Lower lobe of right lung (tissue), 2 donors: Measurements from ENCODE around the gene PROP1. TPM values are rescaled to one million over a fixed set of nuclear protein-coding genes. Genes with fewer than 3 reads are reported as not detected.

Source experiments
- ATAC-seq, 2 donors: fragments of 200-7000 bp; cut with Tn5 transposase; one replicate each; pipeline ENCODE4 v1.9.1; 2020 to 2022; ENCODE audit warnings: mild to moderate bottlenecking in 2 of 2, moderate library complexity in 2 of 2
- DNase-seq: peaks from one replicate; pipeline ENCODE4 v3.0.0-alpha.2; 2020
- H3K27ac ChIP-seq: fragments of 200-600 bp; one replicate; pipeline ENCODE4 v1.8.0; 2022
- H3K27me3 ChIP-seq: fragments of 200-600 bp; one replicate; pipeline ENCODE4 v1.8.0; 2022; ENCODE audit warnings: low read depth
- H3K36me3 ChIP-seq: fragments of 200-600 bp; one replicate; pipeline ENCODE4 v1.8.0; 2022; ENCODE audit warnings: mild to moderate bottlenecking
- H3K4me1 ChIP-seq: fragments of 200-600 bp; one replicate; pipeline ENCODE4 v1.8.0; 2022
- H3K4me3 ChIP-seq: fragments of 200-600 bp; one replicate; pipeline ENCODE4 v1.8.0; 2022; ENCODE audit warnings: mild to moderate bottlenecking
- H3K9me3 ChIP-seq: fragments of 200-600 bp; one replicate; pipeline ENCODE4 v1.8.0; 2022
- CTCF ChIP-seq: fragments of 200-600 bp; IDR thresholded peaks from one replicate; pipeline ENCODE4 v1.8.0; 2022; ENCODE audit warnings: antibody characterized with exemption, mild to moderate bottlenecking
- intact Hi-C: fragments of 100-400 bp; cut with DNase I; formaldehyde crosslinking; loops from one replicate; pipeline ENCODE4 v1.11.0; 2022
- total RNA-seq: library from RNA; stranded (reverse); fragmentation: NEBNext Ultra II Directional; extraction: Animal tissue kit (Norgen Biotek cat#: 25700); gene quantifications from one replicate; pipeline ENCODE4 v1.2.1, GENCODE V29; 2021
- donor health status: DM: no; HTN: yes; CAD: no; lungs with severe emphysema.

PROP1 gene
- total RNA-seq, 1 donor from 2014 or later = not detected

GRCh38 chr5:177997319-177997670 is 1.3 kb upstream of the PROP1 start:
- ATAC-seq (no peak), DNase-seq (no peak)
- Histone ChIP-seq H3K27ac (no peak overlapping the region), H3K27me3 (peaks cover 13% of the 10 kb centered on the region), H3K36me3 (no peaks in the 10 kb centered on the region), H3K9me3 (no peaks in the 10 kb centered on the region), H3K4me1 (no peaks in the 10 kb centered on the region), H3K4me3 (no peak overlapping the region)
- intact Hi-C loops = no loop called here
- no peak for TF ChIP-seq CTCF

GRCh38 chr5:177996660-177997318 is 747 bp upstream of the PROP1 start:
- Histone ChIP-seq H3K4me1 (no peaks in the 10 kb centered on the region), H3K9me3 (no peaks in the 10 kb centered on the region), H3K4me3 (no peak overlapping the region), H3K36me3 (no peaks in the 10 kb centered on the region), H3K27ac (no peak overlapping the region), H3K27me3 (peaks cover 13% of the 10 kb centered on the region)
- DNase-seq = no peak
- intact Hi-C loops = no loop called here
- TF ChIP-seq CTCF = no peak
- ATAC-seq = no peak

- DNase-seq = no peak
These were observed 1.4 kb downstream of the PROP1 start for GRCh38 chr5:177994561-177995190.

GRCh38 chr5:177994063-177994462 is 2.0 kb downstream of the PROP1 start:
- Histone ChIP-seq H3K27ac (no peak overlapping the region), H3K9me3 (no peaks in the 10 kb centered on the region), H3K4me3 (no peak overlapping the region), H3K36me3 (no peaks in the 10 kb centered on the region), H3K4me1 (no peaks in the 10 kb centered on the region), H3K27me3 (peaks cover 18% of the 10 kb centered on the region)
- intact Hi-C loops = no loop called here
- DNase-seq (no peak), ATAC-seq (no peak)
- no peak for TF ChIP-seq CTCF

More at GRCh38 chr5:177994561-177995190, 1.4 kb downstream of the PROP1 start:
- H3K4me3 ChIP-seq = no peak overlapping the region
- intact Hi-C loops = no loop called here
- no peaks in the 10 kb centered on the region for H3K9me3 ChIP-seq
- no peaks in the 10 kb centered on the region for H3K4me1 ChIP-seq
- H3K36me3 ChIP-seq = no peaks in the 10 kb centered on the region
- ATAC-seq = peak in 1 of 2 donors; percentile 27
- TF ChIP-seq CTCF = no peak
- H3K27me3 ChIP-seq = peaks cover 16% of the 10 kb centered on the region
- no peak overlapping the region for H3K27ac ChIP-seq

GRCh38 chr5:177992466-177992865 is 3.6 kb downstream of the PROP1 start:
- intact Hi-C loops = no loop called here
- DNase-seq (no peak), ATAC-seq (no peak)
- H3K4me3 ChIP-seq = no peak overlapping the region
- H3K4me1 ChIP-seq = no peaks in the 10 kb centered on the region
- no peak for TF ChIP-seq CTCF
- H3K9me3 ChIP-seq = no peaks in the 10 kb centered on the region
- H3K36me3 ChIP-seq = no peaks in the 10 kb centered on the region
- peaks cover 24% of the 10 kb centered on the region for H3K27me3 ChIP-seq
- H3K27ac ChIP-seq = no peak overlapping the region
